ENCODE measurements around the gene PRKCB. TPM values are rescaled to one million over a fixed set of nuclear protein-coding genes. Genes with fewer than 3 reads are reported as not detected.

The PRKCB gene
- total and polyA plus RNA-seq, 2 of the 8 experiments (the other 6 are each of a cell fraction or from before 2014, with no cell fraction given) = 7.1 to 12.1 TPM

DNA sequence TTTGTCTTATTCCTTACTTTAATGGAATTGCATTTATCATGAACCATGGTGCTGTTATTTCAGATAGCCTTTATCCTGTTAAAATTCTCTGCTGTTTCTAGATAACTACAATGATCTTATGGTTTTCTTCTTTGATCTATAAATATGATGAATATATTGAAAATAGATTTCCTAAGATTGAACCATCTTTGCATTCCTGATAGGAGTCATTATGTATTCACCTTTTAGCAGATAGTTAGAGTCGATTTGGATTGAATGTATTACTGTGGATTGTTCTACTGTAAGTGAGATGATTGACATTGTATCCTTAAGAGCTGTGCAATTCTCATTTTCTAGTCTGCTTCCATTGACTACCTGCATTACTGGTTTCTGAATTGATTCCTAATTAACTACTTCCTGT, 255.3 kb downstream of the PRKCB start:
- Histone ChIP-seq H3K18ac (ENCODE audit: extremely low read depth, low read length) (no peak overlapping the region), H3K56ac (replicated peaks; ENCODE audit: insufficient read length, low read depth, low read length) (no peak overlapping the region), H3K79me1 (ENCODE audit: low read depth, low read length) (no peaks in the 10 kb centered on the region), H3K23me2 (ENCODE audit: low read depth, low read length) (no peaks in the 10 kb centered on the region; the same call in 1 of the 2 replicates), H3K79me2 (ENCODE audit: control insufficient read depth in 1 of 2, insufficient read depth in 2 of 2, low read length in 2 of 2) (no peaks in the 10 kb centered on the region), H2BK12ac (ENCODE audit: low read depth, low read length) (no peak overlapping the region), H4K20me1 (replicated peaks in 1 of 2; ENCODE audit: control insufficient read depth in 1 of 2, insufficient read depth in 2 of 2, low read length in 2 of 2) (no peaks in the 10 kb centered on the region), H3K36me3 (ENCODE audit: control insufficient read depth in 2 of 4, insufficient read depth in 4 of 4, low read length in 3 of 4) (no peaks in the 10 kb centered on the region), H2AFZ (ENCODE audit: low read length) (no peak overlapping the region), H3K27ac (ENCODE audit: low read depth, low read length) (no peak overlapping the region), H3K23ac (ENCODE audit: insufficient read length) (no peak overlapping the region), H4K91ac (replicated peaks; ENCODE audit: insufficient read length, low read length) (no peak overlapping the region), H3K4me3 (ENCODE audit: extremely low read depth in 1 of 4, insufficient read depth in 2 of 4, low read depth in 3 of 4, low read length in 4 of 4) (no peak overlapping the region), H3K9ac (replicated peaks in 1 of 4; ENCODE audit: extremely low read depth in 1 of 4, low read depth in 3 of 4, low read length in 3 of 4) (no peak overlapping the region), H3K27me3 (replicated peaks in 1 of 4; ENCODE audit: control insufficient read depth in 3 of 4, extremely low read depth in 1 of 4, insufficient read depth in 3 of 4, low read length in 3 of 4) (no peaks in the 10 kb centered on the region), H3K9me3 (ENCODE audit: insufficient read depth in 2 of 2, low read depth in 1 of 2, low read length in 1 of 2) (peaks cover 3 to 5% of the 10 kb centered on the region in 2 experiments; a peak in 1 of 4 replicates), H3K4me2 (ENCODE audit: insufficient read depth in 1 of 2, low read depth in 2 of 2, low read length in 2 of 2) (no peak overlapping the region), H2BK15ac (ENCODE audit: low read length) (no peak overlapping the region), H3K4me1 (replicated peaks in 1 of 4; ENCODE audit: control insufficient read depth in 3 of 4, insufficient read depth in 4 of 4, low read length in 3 of 4) (peaks cover 0 to 7% (median 2%) of the 10 kb centered on the region in 4 experiments; a peak in 2 of 7 replicates), H2BK120ac (replicated peaks; ENCODE audit: low read depth, low read length) (no peak overlapping the region), H2BK5ac (ENCODE audit: low read depth, low read length) (no peak overlapping the region), H3K4ac (replicated peaks; ENCODE audit: insufficient read length, low read depth, low read length) (no peak overlapping the region), H4K5ac (ENCODE audit: insufficient read length, low read depth, low read length) (no peak overlapping the region), H2BK20ac (ENCODE audit: low read length) (no peak overlapping the region), H4K8ac (ENCODE audit: extremely low read depth, insufficient read depth, low read length) (no peak overlapping the region), H2AK5ac (ENCODE audit: low read depth, low read length) (no peak overlapping the region), H3K14ac (ENCODE audit: insufficient read length) (no peak overlapping the region)
- DNase-seq (ENCODE audit: low read depth in 1 of 2, low spot score in 2 of 2) = no peak
- ChIA-PET CTCF (ENCODE audit: partially characterized antibody) (interaction anchor here (0.6 to 0.9 kb wide), 3 partner anchors 107 to 572 kb away, joined by 3 to 4 read pairs (median 4); no protein-coding TSS in a partner anchor), POLR2A (ENCODE audit: partially characterized antibody) (no interaction called here)
- WGBS, 2 experiments (ENCODE audit: extremely low coverage in 1 of 2, insufficient coverage in 1 of 2, insufficient read length in 1 of 2, insufficient replicate concordance in 2 of 2, low coverage in 1 of 2, low lambda C conversion rate in 2 of 2, missing lambda C conversion rate in 1 of 2) = 95% methylated on average over 1 of the region's 1 CpG; no CpG with 5 or more reads in 1 of the 2 experiments
- no peak for FAIRE-seq
- TF ChIP-seq CBX5 (IDR thresholded peaks at IDR 0.05; ENCODE audit: low read depth, low read length) = no peak
- TF ChIP-seq KDM1A (IDR thresholded peaks at IDR 0.05; ENCODE audit: borderline replicate concordance, low read length) = no peak
- no peak for TF ChIP-seq CTBP2 (IDR thresholded peaks at IDR 0.05; ENCODE audit: borderline replicate concordance, insufficient read depth, insufficient read length, low read length)
- no peak for TF ChIP-seq ZNF274 (IDR thresholded peaks at IDR 0.05; ENCODE audit: borderline replicate concordance, extremely low read depth, low read length)
- no peak for TF ChIP-seq ASH2L (IDR thresholded peaks at IDR 0.05; ENCODE audit: low read length)
- TF ChIP-seq HDAC6 (IDR thresholded peaks at IDR 0.05; ENCODE audit: low read depth, low read length) = no peak
- no peak for TF ChIP-seq SP2 (IDR thresholded peaks at IDR 0.05; ENCODE audit: low read length)
- TF ChIP-seq, protein P1, sequence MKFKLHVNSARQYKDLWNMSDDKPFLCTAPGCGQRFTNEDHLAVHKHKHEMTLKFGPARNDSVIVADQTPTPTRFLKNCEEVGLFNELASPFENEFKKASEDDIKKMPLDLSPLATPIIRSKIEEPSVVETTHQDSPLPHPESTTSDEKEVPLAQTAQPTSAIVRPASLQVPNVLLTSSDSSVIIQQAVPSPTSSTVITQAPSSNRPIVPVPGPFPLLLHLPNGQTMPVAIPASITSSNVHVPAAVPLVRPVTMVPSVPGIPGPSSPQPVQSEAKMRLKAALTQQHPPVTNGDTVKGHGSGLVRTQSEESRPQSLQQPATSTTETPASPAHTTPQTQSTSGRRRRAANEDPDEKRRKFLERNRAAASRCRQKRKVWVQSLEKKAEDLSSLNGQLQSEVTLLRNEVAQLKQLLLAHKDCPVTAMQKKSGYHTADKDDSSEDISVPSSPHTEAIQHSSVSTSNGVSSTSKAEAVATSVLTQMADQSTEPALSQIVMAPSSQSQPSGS (IDR thresholded peaks at IDR 0.05; ENCODE audit: low read length) = no peak
- no peak for TF ChIP-seq BRCA1 (IDR thresholded peaks at IDR 0.05; ENCODE audit: low read depth, low read length)
- TF ChIP-seq POLR2A (IDR thresholded peaks at IDR 0.05; ENCODE audit: control extremely low read depth in 1 of 2, low read depth in 2 of 2, low read length in 2 of 2) = no peak
- TF ChIP-seq GABPA (IDR thresholded peaks at IDR 0.05; ENCODE audit: borderline replicate concordance, insufficient read depth, low read length) = no peak
- TF ChIP-seq SIX5 (IDR thresholded peaks at IDR 0.05; ENCODE audit: low read depth, low read length) = no peak
- TF ChIP-seq RBBP5 (IDR thresholded peaks at IDR 0.05; ENCODE audit: borderline replicate concordance, low read depth, low read length) = no peak
